CD4-positive, alpha-beta T cell treated with Interleukin-1 beta for 1 hour (primary cell): ENCODE data around the gene ZNF622.
"Not testable (repeated sequence)": the region's sequence is repeated elsewhere in the genome, so short reads cannot be mapped to it uniquely, and the experiment has no call there.

Experiments used
- DNase-seq, 2 donors: peaks; one replicate each; pipeline ENCODE4 v3.0.0-alpha.2; 2020 to 2022

Gene ZNF622

DNA sequence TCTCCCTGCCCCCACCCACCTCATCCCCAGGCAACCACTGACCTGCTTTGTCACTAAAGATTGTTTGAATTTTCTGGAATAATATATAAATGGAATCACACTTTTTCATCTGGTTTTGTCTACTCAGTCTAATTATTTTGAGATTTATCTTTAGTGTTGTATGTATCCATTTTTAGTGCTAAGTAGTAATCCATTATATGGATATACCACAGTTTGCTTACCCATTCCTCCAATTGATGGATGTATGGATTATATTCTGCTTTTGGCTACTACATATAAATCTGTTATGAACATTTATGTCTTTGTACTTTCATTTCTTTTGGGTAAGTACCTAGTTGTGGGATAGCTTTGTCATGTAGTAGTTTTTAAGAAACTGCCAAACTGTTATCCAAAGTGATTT, 14.5 kb upstream of the ZNF622 start:
- no peak for DNase-seq

DNA sequence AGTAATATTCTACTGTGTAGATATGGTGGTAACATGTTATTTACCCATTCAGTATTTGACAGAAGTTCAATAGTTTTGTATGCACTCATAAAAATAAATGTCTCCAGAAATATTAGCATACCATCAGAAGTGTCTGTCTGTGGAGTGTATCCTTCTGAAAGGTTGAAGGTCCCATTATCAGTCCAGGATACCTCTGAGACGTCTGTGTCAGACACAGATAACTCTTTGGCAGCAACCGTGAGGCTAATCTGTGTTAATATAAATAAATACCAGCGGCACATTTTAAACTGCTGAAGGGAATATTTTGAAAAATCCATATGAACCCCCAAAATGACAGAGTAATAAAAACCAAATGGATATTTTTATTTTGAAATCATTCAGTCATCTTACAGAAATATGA, 11.9 kb upstream of the ZNF622 start:
- no peak for DNase-seq

DNA sequence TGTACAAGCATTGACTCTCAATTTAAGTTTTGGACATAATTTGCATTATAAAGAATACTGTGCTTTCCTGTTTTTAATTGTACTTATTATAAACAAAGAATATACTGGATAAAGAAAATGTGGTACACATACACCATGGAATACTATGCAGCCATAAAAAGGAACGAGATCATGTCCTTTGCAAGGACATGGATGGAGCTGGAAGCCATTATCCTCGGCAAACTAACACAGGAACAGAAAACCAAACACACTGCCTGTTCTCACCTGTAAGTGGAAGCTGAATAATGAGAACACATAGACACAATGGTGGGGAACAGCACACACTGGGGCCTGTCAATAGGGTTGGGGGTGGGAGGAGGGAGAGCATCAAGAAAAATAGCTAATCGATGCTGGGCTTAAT, 10.8 kb upstream of the ZNF622 start:
- DNase-seq, result not testable (repeated sequence)

DNA sequence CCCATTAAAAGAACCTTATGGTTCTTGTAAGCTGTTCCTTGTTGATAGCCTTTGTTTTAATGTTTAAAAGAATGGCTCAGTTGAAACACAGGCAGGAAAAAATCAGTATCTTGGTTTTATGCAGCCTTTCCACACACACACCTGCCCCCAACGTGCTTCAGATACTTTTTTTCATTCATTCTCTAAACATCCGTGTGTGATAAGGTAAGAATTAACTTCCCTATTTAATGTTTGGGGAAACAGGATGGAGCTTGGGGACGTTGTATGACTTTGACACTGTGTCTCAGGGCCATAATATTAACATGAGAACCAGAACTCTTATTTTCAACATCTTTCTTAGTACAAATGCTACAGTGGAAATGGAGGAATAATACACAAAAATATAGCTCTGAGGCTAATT, 5.8 kb upstream of the ZNF622 start:
- no peak for DNase-seq

DNA sequence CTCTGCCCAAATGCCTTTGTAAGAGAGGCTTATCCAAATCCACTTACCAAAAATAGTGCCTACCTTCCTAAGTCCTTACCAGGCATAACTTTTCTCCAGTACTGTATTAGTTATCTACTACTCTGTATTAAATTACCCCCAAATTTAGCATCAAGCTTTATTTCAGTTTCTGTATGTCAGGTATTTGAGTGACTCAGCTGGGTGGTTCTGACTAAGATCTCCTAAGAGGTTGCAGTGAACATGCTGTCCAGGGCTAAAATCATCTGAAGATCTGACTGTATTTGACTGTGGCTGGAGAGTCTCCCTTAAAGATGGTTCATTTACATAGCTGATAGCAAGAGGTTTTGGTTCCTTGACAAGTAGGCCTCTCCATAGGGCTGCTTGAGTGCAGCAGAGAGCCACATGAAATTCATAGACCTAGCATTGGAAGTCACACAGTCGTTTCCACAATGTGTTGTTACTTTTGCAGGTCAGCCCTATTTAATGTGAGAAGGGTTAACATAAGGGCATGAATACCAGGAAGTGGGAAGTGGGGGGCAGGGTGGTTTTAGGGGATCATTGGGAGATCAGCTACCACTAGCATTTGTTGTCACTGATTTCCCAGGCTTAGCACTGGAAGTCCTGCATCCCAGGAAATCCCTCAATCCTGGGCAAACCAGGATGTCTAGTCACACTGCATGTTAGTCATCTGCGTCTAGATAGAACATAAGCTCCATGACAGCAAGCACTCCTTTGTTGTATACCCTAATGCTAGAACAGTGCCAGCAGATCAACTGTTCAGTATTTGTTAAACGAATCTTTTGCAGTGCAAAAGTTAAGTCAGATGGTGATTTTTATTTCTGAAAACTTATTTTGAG, 2.0 kb upstream of the ZNF622 start:
- no peak for DNase-seq

DNA sequence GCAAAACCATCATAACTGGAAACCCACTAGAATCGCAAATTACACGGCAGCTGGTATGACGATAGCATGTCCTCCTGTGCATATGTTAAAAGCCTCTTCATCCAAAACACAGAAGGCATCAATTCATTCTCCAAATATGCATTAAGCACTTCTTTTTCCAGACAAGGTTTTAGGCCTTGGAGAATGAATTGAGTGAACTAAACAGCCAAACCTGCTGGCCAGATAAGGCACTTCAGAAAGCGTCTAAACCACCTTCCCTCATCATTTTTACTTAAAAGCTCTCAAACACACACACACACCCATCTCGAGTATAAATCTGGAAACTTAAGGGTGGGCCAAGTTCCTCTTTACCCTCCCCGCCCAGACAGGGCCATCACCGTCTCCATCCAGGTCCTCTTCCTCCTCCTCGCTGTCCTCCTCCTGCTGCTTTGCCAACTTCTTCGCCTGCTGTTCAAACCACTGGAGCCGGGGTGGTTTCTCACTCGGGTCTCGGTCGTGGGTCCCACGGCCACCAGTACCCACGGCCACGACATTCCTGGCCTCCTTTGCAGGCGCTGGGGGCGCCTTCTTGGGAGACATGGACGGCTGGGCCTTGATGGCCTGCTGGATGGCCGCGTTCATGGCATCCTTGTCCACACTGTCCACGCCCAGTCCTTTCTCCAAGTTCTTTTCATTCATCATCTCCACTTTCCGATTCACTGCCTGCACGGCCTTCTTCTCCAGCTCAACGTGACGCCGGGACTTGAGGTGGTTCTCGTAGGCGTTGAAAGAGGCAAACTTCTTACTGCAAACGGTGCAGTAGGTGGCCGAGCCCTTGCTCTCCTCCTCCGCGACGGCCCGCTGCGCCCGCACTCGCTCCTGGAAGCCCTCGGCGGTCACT, 696 bp downstream of the ZNF622 start:
- peak in 1 of 2 donors; percentile 8 for DNase-seq

DNA sequence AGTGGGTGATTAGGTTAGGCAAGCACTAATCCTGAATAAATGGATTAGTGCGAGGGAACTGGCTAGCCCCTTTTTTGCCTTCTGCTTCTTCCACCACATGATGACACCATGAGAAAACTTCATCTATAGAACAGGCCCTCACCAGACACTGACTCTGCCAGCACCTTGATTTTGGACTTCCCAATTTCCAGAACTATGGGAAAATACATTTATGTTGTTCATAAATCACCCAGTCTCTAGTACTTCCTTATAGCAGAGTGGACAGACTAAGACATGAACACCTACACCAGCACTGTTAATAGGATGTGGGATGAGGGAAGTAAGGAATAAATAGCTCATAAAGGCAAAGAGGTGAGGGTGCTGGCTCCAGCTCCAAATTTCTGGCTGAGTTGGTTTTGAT, 1.4 kb downstream of the ZNF622 start:
- DNase-seq, result no peak

DNA sequence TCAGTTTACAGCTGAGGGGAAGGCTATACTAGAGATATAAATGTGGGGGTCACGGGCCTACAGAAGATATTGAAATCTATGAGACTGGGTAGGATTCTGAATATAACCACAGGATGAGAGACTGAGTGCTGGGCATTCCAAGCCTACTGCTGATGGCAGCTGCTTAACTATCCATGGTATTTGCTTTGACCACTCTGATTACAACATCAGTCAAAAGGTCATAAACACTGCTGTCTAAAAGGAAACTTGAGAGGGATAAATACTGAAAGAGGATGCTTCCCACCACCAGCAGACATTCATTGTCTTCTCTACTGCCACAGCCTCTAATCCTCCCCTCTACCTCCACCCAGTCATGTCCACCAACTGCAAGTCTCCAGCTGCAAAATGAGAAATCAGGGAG, 3.8 kb downstream of the ZNF622 start:
- DNase-seq, result no peak

DNA sequence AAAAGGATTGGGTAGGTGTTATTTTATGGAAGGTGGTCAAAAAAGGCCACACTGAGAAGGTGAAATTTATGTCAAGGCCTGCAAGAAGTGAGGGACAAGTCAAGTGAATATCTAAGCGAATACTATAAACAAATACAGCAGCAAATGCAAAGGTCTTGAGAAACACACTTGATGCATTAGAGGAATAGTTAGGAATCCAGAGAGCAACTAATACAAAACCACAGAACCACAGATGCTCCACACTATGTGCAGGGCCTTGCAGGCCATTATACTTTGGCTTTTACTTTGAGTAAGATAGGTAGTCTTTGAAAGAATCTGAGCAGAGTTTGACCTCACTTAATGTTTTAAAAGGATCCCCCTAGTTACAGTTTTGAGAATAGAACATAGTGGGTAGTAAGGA, 4.6 kb downstream of the ZNF622 start:
- DNase-seq, result no peak

DNA sequence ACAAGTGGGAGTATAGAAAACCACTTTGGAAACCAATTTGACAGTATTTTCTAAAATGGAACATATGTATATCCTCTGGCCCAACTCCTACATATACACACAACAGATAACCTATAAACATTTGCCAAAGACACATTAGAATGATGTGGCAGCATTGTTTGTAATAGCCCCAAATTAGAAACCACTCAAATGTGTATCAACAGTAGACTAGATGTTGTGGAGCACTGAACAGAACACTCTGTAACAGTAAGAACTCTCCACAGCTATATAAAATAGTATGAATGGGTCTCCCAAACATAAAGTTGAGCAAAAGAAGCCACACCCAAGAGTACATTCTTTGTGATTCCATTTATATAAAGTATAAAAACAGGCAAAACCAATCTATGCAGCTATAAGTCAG, 6.1 kb downstream of the ZNF622 start:
- no peak for DNase-seq

DNA sequence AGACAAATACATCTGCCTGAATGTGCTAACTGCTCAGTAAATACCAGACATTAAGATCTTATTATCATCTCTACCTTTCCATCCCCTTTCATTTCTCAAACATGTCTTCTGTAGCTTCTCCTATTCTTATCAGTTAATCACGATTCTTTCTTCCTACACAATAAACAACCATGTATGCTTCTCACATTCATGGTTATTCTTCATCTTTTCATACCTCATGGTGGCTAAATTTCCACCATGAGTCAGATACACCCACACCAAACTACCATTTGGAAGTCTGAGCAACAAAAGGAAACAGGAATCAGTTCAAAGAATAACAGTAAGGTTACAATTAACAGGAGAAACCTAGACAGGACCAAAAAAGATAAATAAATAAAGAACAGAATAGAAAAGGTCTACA, 7.7 kb downstream of the ZNF622 start:
- no peak for DNase-seq

DNA sequence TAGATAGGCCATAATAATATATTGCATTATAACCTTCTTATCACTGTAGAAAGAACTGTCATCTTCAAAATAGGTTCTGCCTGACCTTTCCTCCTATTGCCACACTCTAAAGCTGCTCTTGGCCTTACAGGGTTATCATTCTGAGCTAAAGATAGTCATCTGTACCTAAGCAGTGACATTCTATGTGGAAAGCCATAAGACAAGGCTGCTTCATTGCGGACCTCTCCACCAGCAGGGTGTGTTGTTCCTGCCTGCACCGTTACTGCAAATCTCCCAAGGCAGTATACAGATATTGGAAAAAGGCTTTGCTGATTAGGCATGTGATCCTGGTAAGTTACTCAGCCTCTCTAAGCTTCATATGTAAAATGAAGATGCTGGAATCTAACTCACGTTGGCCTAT, 8.1 kb downstream of the ZNF622 start:
- no peak for DNase-seq

DNA sequence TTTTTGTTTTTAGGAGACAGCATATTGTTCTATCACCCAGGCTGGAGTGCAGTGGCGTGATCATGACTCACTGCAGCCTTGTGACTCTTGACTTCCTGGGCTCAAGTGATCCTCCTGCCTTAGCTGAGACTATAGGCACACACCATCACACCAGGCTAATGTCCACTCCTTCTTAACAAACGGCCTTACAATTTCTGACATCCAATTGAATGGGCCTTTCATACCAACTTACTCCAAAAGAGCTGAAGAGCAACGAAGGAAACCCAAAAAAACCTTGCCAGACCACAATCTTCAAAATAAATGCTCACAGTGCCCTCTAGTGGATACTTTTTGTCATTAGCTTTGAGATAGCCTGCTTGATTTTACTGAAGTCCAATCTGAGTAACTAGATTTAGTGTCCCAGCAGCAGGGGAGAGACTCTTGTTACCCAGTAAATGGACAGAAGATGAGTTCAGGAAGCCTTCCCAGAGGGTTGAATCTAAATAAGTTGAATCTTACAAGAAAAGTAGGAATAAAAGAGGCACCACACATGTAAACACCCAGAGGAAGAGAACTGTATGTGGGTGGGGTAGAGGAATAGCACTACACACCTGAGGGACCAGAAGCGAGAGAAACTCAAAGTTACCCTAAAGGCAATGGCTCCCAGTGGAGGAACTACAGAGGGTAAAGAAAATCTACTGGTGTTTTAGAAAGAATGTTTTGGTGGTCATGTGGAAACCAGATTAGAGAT, 9.3 kb downstream of the ZNF622 start:
- peak; percentile 44 to 75 for DNase-seq

DNA sequence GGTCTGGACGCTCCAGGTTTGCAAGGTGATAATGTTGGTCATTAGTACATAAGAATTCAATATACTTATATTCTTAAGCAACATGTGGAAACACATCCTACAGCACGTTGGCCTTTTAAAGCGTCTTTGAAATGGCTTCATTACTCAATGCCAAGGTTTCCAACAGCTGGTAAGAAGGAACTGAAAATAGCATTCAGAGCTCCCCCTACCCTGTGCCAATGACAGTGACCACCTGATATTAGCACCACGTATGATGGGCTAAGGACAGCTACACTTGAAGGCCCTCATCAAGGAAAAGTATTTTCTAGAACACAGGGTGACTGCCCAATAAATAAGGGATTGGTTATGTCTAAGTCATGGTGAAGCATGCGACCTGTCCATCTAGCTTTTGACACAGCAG, 9.9 kb downstream of the ZNF622 start:
- DNase-seq, result no peak

DNA sequence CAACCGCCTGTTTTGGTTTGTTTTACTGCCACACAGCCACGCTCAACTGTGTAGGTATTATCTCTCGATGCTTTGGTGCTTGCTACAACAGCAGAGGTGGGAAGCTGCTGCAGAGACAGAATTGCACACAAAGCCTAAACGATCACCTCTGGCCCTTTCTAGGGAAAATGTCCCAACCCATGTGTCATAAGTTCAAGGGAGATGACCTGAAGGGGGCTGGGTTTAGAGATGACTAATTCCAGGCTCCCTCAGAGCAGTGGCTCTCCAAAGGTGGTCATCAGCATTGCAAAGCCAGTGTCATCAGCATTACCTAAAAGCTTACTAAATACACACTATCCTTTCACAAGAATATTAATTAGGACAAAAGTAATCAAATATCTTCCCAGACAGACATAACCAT, 10.9 kb downstream of the ZNF622 start:
- DNase-seq, result no peak

DNA sequence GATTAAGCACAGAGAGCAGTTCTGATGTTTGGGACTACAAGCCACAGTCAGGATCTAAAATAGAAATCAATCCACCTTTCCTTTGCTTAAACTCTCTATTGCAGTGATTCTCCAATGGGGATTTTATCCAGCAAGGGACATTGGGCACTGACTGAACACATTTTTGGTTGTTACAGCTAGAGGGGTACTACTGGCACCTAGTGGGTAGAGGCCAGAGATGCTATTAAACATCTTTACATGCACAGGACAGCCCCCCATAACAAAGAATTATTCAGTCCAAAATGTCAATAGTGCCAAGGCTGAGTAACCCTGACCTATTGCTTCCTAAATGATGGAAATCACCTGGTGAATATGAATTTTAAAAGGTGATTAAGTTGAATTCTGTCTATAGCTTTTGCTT, 12.0 kb downstream of the ZNF622 start:
- no peak for DNase-seq

DNA sequence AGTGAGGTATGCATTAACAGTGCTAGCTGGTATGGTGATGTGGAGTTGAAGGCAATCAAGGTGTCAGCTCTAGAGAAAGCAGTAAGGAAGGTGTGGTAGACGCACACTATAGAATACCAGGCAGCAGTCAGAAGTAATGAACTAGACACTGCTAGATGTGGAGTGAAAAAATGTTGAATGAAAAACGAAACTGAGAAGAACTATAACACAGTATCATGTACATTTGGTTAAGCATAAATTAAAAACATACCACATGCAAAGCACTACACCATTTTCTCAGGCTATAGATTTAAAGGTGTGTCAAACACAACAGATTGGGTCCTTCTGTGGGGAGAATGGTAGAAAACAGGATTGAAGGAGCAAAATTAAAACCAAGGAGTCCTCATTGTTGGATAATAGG, 15.4 kb downstream of the ZNF622 start:
- no peak for DNase-seq

DNA sequence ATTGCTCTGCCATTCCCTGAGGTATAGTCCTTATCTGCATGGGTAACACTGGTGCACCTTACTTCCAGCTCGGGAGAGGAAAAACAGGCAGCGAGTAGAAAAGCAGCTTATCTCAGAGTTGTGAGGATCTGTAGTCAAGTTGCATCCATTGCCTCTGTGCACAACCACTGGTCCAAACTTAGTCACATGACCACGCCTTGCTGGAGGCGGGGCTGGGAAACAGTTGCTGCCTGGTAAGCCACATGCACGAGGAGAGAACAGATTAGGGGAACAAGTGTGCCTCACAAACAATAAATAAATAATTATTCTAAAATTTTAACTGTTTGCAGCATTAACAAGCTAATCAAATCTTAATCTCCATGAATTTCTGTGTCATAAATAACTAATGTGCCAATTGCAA, 18.6 kb downstream of the ZNF622 start:
- DNase-seq, result no peak

DNA sequence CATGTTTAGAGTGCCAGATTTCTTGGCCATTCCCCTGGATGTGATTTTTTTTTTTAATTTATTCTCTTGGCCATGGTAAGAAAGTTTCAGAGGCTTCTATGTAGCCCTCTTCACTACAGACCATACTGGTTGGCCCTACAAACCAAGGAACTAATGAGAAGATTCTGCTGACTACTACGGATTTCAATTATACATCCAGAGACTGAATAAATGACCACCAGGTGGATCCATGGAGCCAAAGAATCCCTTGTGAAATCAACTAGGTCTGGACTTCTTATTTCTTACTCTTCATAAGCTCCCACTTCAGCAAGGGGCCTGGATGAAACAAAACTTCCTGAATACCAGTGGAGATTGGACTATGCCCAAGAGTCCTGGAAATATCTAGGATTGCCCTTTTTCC, 27.6 kb downstream of the ZNF622 start:
- no peak for DNase-seq

DNA sequence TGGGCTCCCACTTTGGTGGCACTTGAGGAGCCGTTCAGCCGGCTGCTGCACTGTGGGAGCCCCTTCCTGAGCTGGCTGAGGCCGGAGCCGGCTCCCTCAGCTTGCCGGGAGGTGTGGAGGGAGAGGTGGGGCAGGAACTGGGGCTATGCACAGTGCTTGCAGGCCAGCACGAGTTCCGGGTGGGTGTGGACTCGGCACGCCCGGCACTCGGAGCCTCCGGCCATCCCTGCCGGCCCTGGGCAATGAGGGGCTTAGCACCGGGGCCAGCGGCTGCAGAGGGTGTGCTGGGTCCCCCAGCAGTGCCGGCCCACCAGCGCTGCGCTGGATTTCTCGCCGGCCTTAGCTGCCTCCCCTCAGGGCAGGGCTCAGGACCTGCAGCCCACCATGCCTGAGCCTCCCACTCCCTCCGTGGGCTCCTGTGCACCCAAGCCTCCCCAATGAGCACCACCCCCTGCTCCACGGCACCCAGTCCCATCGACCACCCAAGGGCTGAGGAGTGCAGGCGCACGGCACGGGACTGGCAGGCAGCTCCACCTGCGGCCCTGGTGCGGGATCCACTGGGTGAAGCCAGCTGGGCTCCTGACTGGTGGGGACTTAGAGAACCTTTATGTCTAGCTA, 29.4 kb downstream of the ZNF622 start:
- not testable (repeated sequence) for DNase-seq

DNA sequence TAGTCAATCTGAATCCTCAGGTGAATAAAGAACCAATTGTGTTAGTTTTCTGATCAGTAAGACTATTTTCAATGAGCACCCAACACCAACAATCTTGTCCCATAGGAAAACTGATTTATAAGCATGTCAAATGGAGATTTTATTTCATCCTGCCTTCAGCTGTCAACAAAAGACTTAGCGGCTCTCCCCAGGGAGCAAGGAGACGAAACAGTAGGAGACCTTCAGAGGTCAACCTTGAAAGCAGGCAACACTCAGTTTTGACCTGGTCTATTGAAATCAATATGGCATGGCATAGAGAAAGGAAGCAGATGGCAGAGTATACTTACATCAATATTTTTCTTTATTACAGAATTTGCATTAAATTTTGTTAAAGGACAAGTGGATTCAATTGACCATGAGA, 34.1 kb downstream of the ZNF622 start:
- no peak for DNase-seq

DNA sequence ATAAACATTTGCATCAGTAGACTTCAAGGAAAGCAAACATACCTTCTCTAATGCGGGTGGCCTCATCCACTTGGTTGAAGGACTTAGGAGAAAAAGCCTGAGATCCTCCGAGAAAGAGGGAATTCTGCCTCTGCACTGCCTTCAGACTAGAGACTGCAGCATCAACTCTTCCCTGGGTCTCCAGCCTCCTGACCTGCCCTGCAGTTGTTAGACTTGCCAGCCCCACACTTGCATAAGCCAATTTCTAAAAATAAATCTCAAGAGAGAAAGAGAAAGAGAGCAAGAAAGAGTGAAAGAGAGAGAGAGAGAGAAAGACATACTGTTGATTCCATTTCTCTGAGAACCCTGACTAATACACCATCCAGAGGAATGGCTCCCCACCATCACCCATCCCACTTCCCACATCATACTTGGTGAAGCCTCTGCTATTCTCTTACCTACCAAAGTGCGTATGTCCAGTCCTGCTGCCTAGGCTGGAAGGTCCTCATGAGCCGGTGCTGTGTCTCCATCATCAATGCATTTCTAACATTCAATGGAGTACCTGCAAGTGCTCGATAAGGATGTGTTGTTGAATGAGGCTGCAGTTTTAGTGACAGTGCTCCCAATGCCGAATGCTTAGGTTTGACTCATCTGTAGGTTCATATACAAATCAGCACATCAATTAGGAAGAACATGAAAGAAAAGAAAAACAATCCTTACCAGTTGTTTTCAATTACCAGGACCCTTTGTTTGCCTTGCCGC, 35.1 kb downstream of the ZNF622 start:
- DNase-seq, result no peak
